Liver (tissue), 10 donors: ENCODE measurements around the gene CD36. TPM values are rescaled to one million over a fixed set of nuclear protein-coding genes. Genes with fewer than 3 reads are reported as not detected.

Source experiments
- DNase-seq: peaks from one replicate; pipeline ENCODE4 v3.0.0-alpha.2; 2017; ENCODE audit warnings: low spot score
- H3K27ac ChIP-seq, 2 donors: one replicate each; pipeline ENCODE4 v1.7.0; 2013; ENCODE audit warnings: inconsistent platforms in 2 of 2, low read length in 2 of 2, control low read depth in 1 of 2, low read depth in 1 of 2, mild to moderate bottlenecking in 1 of 2
- H3K27me3 ChIP-seq, 4 donors: one replicate each; pipeline versions ENCODE4 v1.6.1 to v1.7.0; 2013; ENCODE audit warnings: low read length in 3 of 4, inconsistent platforms in 1 of 4, mild to moderate bottlenecking in 1 of 4, moderate library complexity in 1 of 4; ENCODE audit not compliant: control insufficient read depth in 4 of 4, insufficient read depth in 4 of 4
- H3K36me3 ChIP-seq, 4 donors: one replicate each; pipeline versions ENCODE4 v1.6.1 to v1.7.0; 2013; ENCODE audit warnings: low read length in 3 of 4, mild to moderate bottlenecking in 3 of 4, low read depth in 1 of 4, moderate library complexity in 1 of 4; ENCODE audit not compliant: control insufficient read depth in 4 of 4, insufficient read depth in 3 of 4
- H3K4me1 ChIP-seq, 4 donors: one replicate each; pipeline versions ENCODE4 v1.6.1 to v1.7.0; 2013; ENCODE audit warnings: low read length in 3 of 4, mild to moderate bottlenecking in 3 of 4, moderate library complexity in 1 of 4; ENCODE audit not compliant: control insufficient read depth in 4 of 4, insufficient read depth in 4 of 4
- H3K4me3 ChIP-seq, 3 donors: one replicate each; pipeline versions ENCODE4 v1.6.1 to v1.7.0; 2013; ENCODE audit warnings: low read length in 3 of 3, control low read depth in 1 of 3, low read depth in 1 of 3, mild to moderate bottlenecking in 1 of 3
- H3K9ac ChIP-seq, 2 donors: one replicate each; pipeline ENCODE4 v1.7.0; 2013; ENCODE audit warnings: low read length in 2 of 2, mild to moderate bottlenecking in 2 of 2, moderate library complexity in 2 of 2, control low read depth in 1 of 2, low read depth in 1 of 2
- H3K9me3 ChIP-seq, 4 donors: one replicate each; pipeline versions ENCODE4 v1.6.1 to v1.7.0; 2013; ENCODE audit warnings: low read length in 3 of 4; ENCODE audit not compliant: control insufficient read depth in 4 of 4
- CTCF ChIP-seq: fragments of 150-350 bp; IDR thresholded peaks from 2 replicates; pipeline ENCODE4 v1.5.1; 2017; ENCODE audit warnings: improper control_type of control experiment, low read depth, low read length; ENCODE audit not compliant: missing input control
- EGR1 ChIP-seq, 2 donors: IDR thresholded peaks; 2 replicates each; pipeline ENCODE4 v1.6.1; 2016 to 2018; ENCODE audit warnings: antibody characterized with exemption in 2 of 2, low read depth in 2 of 2
- FOXA1 ChIP-seq: IDR thresholded peaks from 2 replicates; pipeline ENCODE4 v1.6.1; 2016; ENCODE audit warnings: antibody characterized with exemption
- FOXA2 ChIP-seq: IDR thresholded peaks from 2 replicates; pipeline ENCODE4 v1.6.1; 2016; ENCODE audit warnings: antibody characterized with exemption
- HNF4A ChIP-seq, 2 donors: conservative IDR thresholded peaks; 2 replicates each; pipeline ENCODE4 v1.6.1; 2016; ENCODE audit warnings: antibody characterized with exemption in 2 of 2, mild to moderate bottlenecking in 2 of 2
- JUND ChIP-seq, 2 donors: IDR thresholded peaks; 2 replicates each; pipeline ENCODE4 v1.6.1; 2016; ENCODE audit warnings: antibody characterized with exemption in 2 of 2
- NR2F2 ChIP-seq: IDR thresholded peaks from 2 replicates; pipeline ENCODE4 v1.6.1; 2016; ENCODE audit warnings: antibody characterized with exemption
- RAD21 ChIP-seq, 2 donors: IDR thresholded peaks; 2 replicates each; pipeline ENCODE4 v1.6.1; 2016; ENCODE audit warnings: antibody characterized with exemption in 2 of 2, mild to moderate bottlenecking in 2 of 2
- RXRA ChIP-seq, 2 donors: IDR thresholded peaks; 2 replicates each; pipeline ENCODE4 v1.6.1; 2017 to 2018; ENCODE audit warnings: antibody characterized with exemption in 2 of 2, mild to moderate bottlenecking in 1 of 2
- YY1 ChIP-seq: IDR thresholded peaks from 2 replicates; pipeline ENCODE4 v1.6.1; 2016; ENCODE audit warnings: antibody characterized with exemption, mild to moderate bottlenecking
- WGBS: extraction: QIAGEN DNeasy Blood & Tissue Kit; methylation state at CpG from one replicate; pipeline ENCODE4 v1.1.7; 2013; 5-methylcytosine and 5-hydroxymethylcytosine counted together
- polyA plus RNA-seq, 2 donors: library from polyadenylated mRNA; stranded (reverse) in 1 of 2; unstranded in 1 of 2; fragments of 200-250 nt in 1 of 2; fragments of >200 nt in 1 of 2; fragmentation: Nextera tagmentation in 1 of 2; extraction: Ambion mirVana in 1 of 2; gene quantifications; one replicate each; pipeline versions ENCODE4 v1.2.1 to v1.2.3, GENCODE V29; 2013 to 2015
- small RNA-seq: library from RNA; depleted of rRNA; stranded (forward); fragments of <200 nt; gene quantifications from one replicate; pipeline ENCODE3, GENCODE V24; 2014
- total RNA-seq, 2 donors: library from RNA; depleted of rRNA; stranded (reverse); fragments of >200 nt; gene quantifications; one replicate each; pipeline ENCODE4 v1.2.3, GENCODE V29; 2014
- TF ChIP-seq, protein P1 (sequence below): IDR thresholded peaks from 2 replicates; pipeline ENCODE4 v1.6.1; 2016; ENCODE audit warnings: antibody characterized with exemption, mild to moderate bottlenecking
- TF ChIP-seq, protein P2 (sequence below): IDR thresholded peaks from 2 replicates; pipeline ENCODE4 v1.6.1; 2016; ENCODE audit warnings: antibody characterized with exemption
- TF ChIP-seq, protein P3 (sequence below): IDR thresholded peaks from 2 replicates; pipeline ENCODE4 v1.6.1; 2016; ENCODE audit warnings: antibody characterized with exemption
- TF ChIP-seq, protein P4 (sequence below): IDR thresholded peaks from 2 replicates; pipeline ENCODE4 v1.6.1; 2016; ENCODE audit warnings: antibody characterized with exemption
- donor health status: healthy.
- donor health status: healthy.
- donor health status: healthy.
- donor health status: healthy.
- donor health status: healthy.

CD36 gene
- total and polyA plus RNA-seq, 4 donors, result 21.6 to 597 (median 54.5) TPM

GRCh38 chr7:80725181-80725611 lies 86.8 kb downstream of the CD36 start:
- H3K4me1 ChIP-seq, result no peaks in the 10 kb centered on the region
- H3K9ac ChIP-seq, result no peak overlapping the region
- no peak overlapping the region for H3K4me3 ChIP-seq
- H3K27me3 ChIP-seq, result no peaks in the 10 kb centered on the region
- H3K9me3 ChIP-seq, result no peaks in the 10 kb centered on the region
- 76% methylated on average over 4 of the region's 4 CpGs for WGBS
- TF ChIP-seq EGR1 (IDR thresholded peaks at IDR 0.05; ENCODE audit: low read depth in 2 of 2) (no peak), FOXA2 (no peak), CTCF (no peak), RAD21 (IDR thresholded peaks at IDR 0.05) (no peak), YY1 (no peak), JUND (IDR thresholded peaks at IDR 0.05) (no peak), HNF4A (conservative IDR thresholded peaks at IDR 0.05) (no peak), RXRA (IDR thresholded peaks at IDR 0.05) (no peak), NR2F2 (no peak), FOXA1 (no peak)
- TF ChIP-seq, protein P1, sequence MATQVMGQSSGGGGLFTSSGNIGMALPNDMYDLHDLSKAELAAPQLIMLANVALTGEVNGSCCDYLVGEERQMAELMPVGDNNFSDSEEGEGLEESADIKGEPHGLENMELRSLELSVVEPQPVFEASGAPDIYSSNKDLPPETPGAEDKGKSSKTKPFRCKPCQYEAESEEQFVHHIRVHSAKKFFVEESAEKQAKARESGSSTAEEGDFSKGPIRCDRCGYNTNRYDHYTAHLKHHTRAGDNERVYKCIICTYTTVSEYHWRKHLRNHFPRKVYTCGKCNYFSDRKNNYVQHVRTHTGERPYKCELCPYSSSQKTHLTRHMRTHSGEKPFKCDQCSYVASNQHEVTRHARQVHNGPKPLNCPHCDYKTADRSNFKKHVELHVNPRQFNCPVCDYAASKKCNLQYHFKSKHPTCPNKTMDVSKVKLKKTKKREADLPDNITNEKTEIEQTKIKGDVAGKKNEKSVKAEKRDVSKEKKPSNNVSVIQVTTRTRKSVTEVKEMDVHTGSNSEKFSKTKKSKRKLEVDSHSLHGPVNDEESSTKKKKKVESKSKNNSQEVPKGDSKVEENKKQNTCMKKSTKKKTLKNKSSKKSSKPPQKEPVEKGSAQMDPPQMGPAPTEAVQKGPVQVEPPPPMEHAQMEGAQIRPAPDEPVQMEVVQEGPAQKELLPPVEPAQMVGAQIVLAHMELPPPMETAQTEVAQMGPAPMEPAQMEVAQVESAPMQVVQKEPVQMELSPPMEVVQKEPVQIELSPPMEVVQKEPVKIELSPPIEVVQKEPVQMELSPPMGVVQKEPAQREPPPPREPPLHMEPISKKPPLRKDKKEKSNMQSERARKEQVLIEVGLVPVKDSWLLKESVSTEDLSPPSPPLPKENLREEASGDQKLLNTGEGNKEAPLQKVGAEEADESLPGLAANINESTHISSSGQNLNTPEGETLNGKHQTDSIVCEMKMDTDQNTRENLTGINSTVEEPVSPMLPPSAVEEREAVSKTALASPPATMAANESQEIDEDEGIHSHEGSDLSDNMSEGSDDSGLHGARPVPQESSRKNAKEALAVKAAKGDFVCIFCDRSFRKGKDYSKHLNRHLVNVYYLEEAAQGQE, result no peak
- TF ChIP-seq, protein P2, sequence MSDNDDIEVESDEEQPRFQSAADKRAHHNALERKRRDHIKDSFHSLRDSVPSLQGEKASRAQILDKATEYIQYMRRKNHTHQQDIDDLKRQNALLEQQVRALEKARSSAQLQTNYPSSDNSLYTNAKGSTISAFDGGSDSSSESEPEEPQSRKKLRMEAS, result no peak
- TF ChIP-seq, protein P3, sequence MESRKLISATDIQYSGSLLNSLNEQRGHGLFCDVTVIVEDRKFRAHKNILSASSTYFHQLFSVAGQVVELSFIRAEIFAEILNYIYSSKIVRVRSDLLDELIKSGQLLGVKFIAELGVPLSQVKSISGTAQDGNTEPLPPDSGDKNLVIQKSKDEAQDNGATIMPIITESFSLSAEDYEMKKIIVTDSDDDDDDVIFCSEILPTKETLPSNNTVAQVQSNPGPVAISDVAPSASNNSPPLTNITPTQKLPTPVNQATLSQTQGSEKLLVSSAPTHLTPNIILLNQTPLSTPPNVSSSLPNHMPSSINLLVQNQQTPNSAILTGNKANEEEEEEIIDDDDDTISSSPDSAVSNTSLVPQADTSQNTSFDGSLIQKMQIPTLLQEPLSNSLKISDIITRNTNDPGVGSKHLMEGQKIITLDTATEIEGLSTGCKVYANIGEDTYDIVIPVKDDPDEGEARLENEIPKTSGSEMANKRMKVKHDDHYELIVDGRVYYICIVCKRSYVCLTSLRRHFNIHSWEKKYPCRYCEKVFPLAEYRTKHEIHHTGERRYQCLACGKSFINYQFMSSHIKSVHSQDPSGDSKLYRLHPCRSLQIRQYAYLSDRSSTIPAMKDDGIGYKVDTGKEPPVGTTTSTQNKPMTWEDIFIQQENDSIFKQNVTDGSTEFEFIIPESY, result no peak
- TF ChIP-seq, protein P4, sequence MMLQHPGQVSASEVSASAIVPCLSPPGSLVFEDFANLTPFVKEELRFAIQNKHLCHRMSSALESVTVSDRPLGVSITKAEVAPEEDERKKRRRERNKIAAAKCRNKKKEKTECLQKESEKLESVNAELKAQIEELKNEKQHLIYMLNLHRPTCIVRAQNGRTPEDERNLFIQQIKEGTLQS, result no peak
- no peaks in the 10 kb centered on the region for H3K36me3 ChIP-seq
- H3K27ac ChIP-seq, result no peak overlapping the region
- no peak for DNase-seq

Small RNA genes lying within 50 kb of the gene (small RNA-seq; reads per million reads assigned to genes)
- not detected for gene AC073850.1

Other genes starting within 250 kb of the CD36 start
- not detected for gene GNAT3, start 126.6 kb upstream of the CD36 start, total RNA-seq
- not detected for gene GNAT3, start 126.6 kb upstream of the CD36 start, polyA plus RNA-seq